Activated CD8-positive, alpha-beta T cell treated with anti-CD3 and anti-CD28 coated beads for 36 hours (primary cell): Measurements from ENCODE around the gene NUAK1. TPM values are rescaled to one million over a fixed set of nuclear protein-coding genes. Genes with fewer than 3 reads are reported as not detected.

Source experiments
- ATAC-seq: fragments of 200-7000 bp; cut with Tn5 transposase; one replicate; pipeline ENCODE4 v1.10.0; 2021; ENCODE audit warnings: mild to moderate bottlenecking, moderate library complexity
- CTCF ChIA-PET: fragments of 350-600 bp; sonication (Branson Sonifier 250); formaldehyde crosslinking; loops from one replicate; lab custom pipeline; 2021; ENCODE audit warnings: antibody characterized with exemption; lab: Charles Lee
- POLR2A ChIA-PET: fragments of 350-600 bp; sonication (Branson Sonifier 250); formaldehyde crosslinking; loops from one replicate; lab custom pipeline; 2021; ENCODE audit warnings: antibody characterized with exemption; lab: Charles Lee
- DNase-seq: peaks from one replicate; pipeline ENCODE4 v3.0.0-alpha.2; 2020
- H3K27ac Mint-ChIP-seq: one replicate; pipeline ENCODE4 v1.8.0; 2021; ENCODE audit warnings: mild to moderate bottlenecking, mixed read lengths
- H3K27me3 Mint-ChIP-seq: one replicate; pipeline ENCODE4 v1.8.0; 2021; ENCODE audit warnings: mixed read lengths
- H3K36me3 Mint-ChIP-seq: one replicate; pipeline ENCODE4 v1.8.0; 2021; ENCODE audit warnings: low read depth, mixed read lengths
- H3K4me1 Mint-ChIP-seq: one replicate; pipeline ENCODE4 v1.8.0; 2021; ENCODE audit warnings: low read depth, mixed read lengths
- H3K4me3 Mint-ChIP-seq: one replicate; pipeline ENCODE4 v1.8.0; 2021; ENCODE audit warnings: mild to moderate bottlenecking, moderate library complexity, mixed read lengths
- H3K9me3 Mint-ChIP-seq: one replicate; pipeline ENCODE4 v1.8.0; 2021; ENCODE audit warnings: mixed read lengths
- CTCF ChIP-seq: fragments of 200-600 bp; IDR thresholded peaks from one replicate; pipeline ENCODE4 v1.8.0; 2022; ENCODE audit warnings: antibody characterized with exemption, mild to moderate bottlenecking
- intact Hi-C: fragments of 100-400 bp; cut with micrococcal nuclease; formaldehyde crosslinking; loops from one replicate; pipeline ENCODE4 v1.10.0; 2022
- total RNA-seq, 2 experiments: library from RNA; stranded (reverse); gene quantifications; one replicate each; pipeline ENCODE4 v1.2.3, GENCODE V29; 2021

Gene NUAK1
- total RNA-seq, 2 experiments from 2014 or later: not detected

DNA sequence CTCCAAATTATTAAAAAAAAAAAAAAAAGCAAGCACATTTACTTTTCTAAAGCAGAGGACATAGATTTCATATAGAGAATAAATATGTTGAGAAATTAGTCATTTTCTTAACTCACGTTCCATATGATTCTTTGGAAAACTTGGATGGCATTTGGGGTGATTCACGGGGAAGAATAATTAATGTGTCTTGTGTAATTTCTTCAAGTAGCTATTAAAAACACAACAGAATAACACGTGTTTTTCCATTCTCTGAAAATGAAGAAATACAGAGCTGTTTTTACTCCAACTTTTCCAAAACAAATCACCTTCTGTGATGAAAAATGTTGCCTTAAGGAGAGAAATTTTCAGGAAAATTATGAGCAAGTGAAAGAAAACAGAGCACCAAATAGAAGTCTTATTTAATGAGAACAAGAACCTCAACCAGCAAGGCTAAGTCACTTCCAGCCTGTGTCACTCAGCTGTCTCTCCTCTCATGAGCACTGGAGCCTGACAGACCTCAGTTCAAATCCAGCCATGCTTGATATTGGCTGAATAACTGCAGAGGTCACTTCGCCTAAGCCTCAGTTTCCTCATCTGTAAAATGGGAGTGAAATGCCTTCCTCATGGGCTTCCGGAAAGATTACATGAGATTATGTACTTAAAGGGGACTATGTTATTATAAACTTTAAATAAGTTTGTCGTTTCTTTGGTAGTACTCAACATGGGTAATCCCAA lies 42.8 kb upstream of the NUAK1 start:
- POLR2A ChIA-PET: no interaction called here
- H3K9me3 Mint-ChIP-seq: no peaks in the 10 kb centered on the region
- CTCF ChIA-PET: no interaction called here
- no peak for TF ChIP-seq CTCF
- DNase-seq: no peak
- peaks cover 6% of the 10 kb centered on the region for H3K27me3 Mint-ChIP-seq
- H3K4me3 Mint-ChIP-seq: no peak overlapping the region
- no peaks in the 10 kb centered on the region for H3K4me1 Mint-ChIP-seq
- no peaks in the 10 kb centered on the region for H3K36me3 Mint-ChIP-seq
- intact Hi-C loops: no loop called here
- ATAC-seq: no peak
- H3K27ac Mint-ChIP-seq: no peak overlapping the region

GRCh38 chr12:106179086-106179485 lies 40.3 kb upstream of the NUAK1 start:
- no peak for TF ChIP-seq CTCF
- POLR2A ChIA-PET: no interaction called here
- CTCF ChIA-PET: no interaction called here
- Mint-ChIP-seq H3K27ac (no peak overlapping the region), H3K4me1 (no peaks in the 10 kb centered on the region), H3K9me3 (no peaks in the 10 kb centered on the region), H3K36me3 (no peaks in the 10 kb centered on the region), H3K27me3 (peaks cover 4% of the 10 kb centered on the region), H3K4me3 (no peak overlapping the region)
- intact Hi-C loops: no loop called here
- no peak for DNase-seq
- ATAC-seq: no peak

GRCh38 chr12:106178562-106178961 lies 39.8 kb upstream of the NUAK1 start:
- DNase-seq: no peak
- CTCF ChIA-PET: no interaction called here
- Mint-ChIP-seq H3K9me3 (no peaks in the 10 kb centered on the region), H3K4me3 (no peak overlapping the region), H3K27ac (no peak overlapping the region), H3K4me1 (no peaks in the 10 kb centered on the region), H3K27me3 (peaks cover 4% of the 10 kb centered on the region), H3K36me3 (no peaks in the 10 kb centered on the region)
- POLR2A ChIA-PET: no interaction called here
- no peak for ATAC-seq
- TF ChIP-seq CTCF: no peak
- intact Hi-C loops: no loop called here

GRCh38 chr12:106176560-106176959 lies 37.8 kb upstream of the NUAK1 start:
- H3K27ac Mint-ChIP-seq: no peak overlapping the region
- POLR2A ChIA-PET: no interaction called here
- CTCF ChIA-PET: no interaction called here
- ATAC-seq (no peak), DNase-seq (no peak)
- H3K4me1 Mint-ChIP-seq: no peaks in the 10 kb centered on the region
- H3K36me3 Mint-ChIP-seq: no peaks in the 10 kb centered on the region
- H3K27me3 Mint-ChIP-seq: peaks cover 1% of the 10 kb centered on the region
- intact Hi-C loops: no loop called here
- no peaks in the 10 kb centered on the region for H3K9me3 Mint-ChIP-seq
- no peak overlapping the region for H3K4me3 Mint-ChIP-seq
- no peak for TF ChIP-seq CTCF

DNA sequence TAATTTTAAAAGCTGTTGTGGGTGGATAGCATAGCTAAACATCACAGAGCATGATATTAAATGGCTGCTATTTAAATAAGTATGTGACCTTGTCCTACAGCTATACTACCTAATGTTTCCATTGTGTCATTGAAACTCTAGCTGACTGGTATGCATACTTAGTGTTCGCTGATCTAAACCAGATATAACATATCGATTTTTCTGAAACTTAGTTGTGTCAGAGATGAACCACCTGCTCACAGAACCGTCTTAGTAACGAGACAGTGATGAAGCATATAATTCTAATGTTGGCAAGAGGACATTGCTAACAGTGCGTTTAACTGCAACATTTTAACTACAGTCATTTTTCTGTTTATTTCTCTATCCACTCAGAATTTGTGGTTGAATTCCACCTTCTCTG lies 36.1 kb upstream of the NUAK1 start:
- CTCF ChIA-PET: no interaction called here

More for the DNA sequence above, 36.1 kb upstream of the NUAK1 start:
- Mint-ChIP-seq H3K4me1 (peaks cover 3% of the 10 kb centered on the region), H3K36me3 (no peaks in the 10 kb centered on the region), H3K27ac (no peak overlapping the region), H3K27me3 (peaks cover 2% of the 10 kb centered on the region), H3K9me3 (no peaks in the 10 kb centered on the region), H3K4me3 (no peak overlapping the region)
- POLR2A ChIA-PET: no interaction called here
- intact Hi-C loops: no loop called here
- no peak for TF ChIP-seq CTCF
- DNase-seq: no peak
- no peak for ATAC-seq
